Stimulated activated CD4-positive, alpha-beta T cell treated with anti-CD3 and anti-CD28 coated beads, Interleukin-12 subunit alpha, Interleukin-12 subunit beta, amount 100 ng/mL, for 24 hours (primary cell): Measurements from ENCODE around the gene ELOA.
"Not testable (repeated sequence)": the region's sequence is repeated elsewhere in the genome, so short reads cannot be mapped to it uniquely, and the experiment has no call there.

Experiments used
- DNase-seq, 2 experiments: peaks; one replicate each; pipeline ENCODE4 v3.0.0-alpha.2; 2020; ENCODE audit warnings: low read depth in 2 of 2

The ELOA gene

DNA sequence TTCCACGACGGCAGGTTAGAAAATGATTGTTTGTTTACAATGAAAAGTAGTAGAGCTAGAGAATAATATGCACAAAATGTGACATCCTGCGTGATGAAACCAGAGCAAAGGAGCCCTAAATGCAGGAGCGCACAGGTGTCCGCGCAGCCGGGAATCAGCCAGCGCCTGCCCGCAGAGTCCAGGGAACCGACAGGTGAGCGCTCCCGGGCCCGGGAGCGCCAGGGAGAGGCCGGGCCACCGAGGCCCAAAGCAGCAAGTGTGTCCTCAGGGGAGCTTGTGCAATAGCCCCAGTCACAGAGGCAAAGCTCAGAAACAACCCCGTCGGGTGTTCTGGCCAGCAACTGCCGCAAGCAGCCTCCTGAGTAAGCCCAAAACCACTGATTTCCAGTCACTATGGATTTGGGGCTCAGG, 58.1 kb downstream of the ELOA start:
- DNase-seq: no peak

DNA sequence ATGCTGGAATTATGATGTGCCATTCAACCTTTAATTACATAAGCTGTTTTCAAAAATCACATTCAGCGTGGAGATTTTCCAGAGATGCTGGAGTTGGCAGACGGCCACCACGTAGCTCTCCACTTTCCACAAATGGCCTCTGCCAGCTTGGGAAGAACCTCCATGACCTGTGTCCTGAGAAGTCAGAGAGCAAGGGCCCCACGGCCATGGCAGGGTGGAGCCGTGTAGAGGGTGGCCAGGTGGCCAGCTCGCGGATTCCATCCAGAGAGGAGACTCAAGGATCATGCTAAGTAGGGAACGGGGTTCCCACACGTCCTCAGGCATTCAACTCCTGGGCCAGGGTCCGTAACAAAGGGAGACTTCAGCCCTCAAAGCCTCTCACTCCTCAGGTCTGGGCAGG, 58.6 kb downstream of the ELOA start:
- DNase-seq: no peak

DNA sequence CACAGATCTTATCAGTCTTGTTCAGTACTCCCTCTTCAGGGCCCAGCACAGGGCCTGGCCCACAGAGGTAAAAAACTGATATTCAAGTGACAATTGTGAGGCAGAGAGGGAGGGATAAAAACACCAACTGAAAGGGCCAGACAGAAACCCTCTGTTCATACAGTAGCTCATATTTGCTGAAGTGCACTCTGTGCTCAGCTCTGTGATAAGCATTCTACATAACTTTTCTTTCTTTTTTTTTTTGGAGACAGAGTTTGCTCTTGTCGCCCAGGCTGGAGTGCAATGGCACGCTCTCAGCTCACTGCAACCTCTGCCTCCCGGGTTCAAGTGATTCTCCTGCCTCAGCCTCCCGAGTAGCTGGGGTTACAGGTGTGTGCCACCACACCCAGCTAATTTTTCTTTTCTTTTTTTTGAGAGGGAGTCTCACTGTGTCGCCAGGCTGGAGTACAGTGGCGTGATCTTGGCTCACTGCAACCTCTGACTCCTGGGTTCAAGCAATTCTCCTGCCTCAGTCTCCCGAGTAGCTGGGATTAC, 59.6 kb downstream of the ELOA start:
- DNase-seq: not testable (repeated sequence)

DNA sequence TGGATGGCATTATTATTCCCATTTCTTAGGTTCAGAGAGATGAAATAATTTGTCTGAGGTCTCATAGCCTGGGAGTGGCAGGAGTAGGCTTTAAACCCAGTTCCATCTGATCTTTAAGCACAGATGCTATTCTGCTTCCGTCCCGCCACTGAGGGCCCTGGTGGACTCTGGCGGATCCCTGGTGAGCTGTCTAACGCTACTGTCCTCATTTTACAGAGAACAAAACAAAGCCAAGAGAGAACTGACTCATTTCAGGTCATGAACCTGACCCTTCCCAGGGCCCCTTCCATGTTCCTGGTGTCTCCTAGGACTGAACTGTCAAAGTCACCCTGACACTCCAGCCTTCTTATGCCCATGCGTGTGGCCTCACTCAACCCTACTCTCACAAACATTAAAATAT, 60.4 kb downstream of the ELOA start:
- DNase-seq: no peak

DNA sequence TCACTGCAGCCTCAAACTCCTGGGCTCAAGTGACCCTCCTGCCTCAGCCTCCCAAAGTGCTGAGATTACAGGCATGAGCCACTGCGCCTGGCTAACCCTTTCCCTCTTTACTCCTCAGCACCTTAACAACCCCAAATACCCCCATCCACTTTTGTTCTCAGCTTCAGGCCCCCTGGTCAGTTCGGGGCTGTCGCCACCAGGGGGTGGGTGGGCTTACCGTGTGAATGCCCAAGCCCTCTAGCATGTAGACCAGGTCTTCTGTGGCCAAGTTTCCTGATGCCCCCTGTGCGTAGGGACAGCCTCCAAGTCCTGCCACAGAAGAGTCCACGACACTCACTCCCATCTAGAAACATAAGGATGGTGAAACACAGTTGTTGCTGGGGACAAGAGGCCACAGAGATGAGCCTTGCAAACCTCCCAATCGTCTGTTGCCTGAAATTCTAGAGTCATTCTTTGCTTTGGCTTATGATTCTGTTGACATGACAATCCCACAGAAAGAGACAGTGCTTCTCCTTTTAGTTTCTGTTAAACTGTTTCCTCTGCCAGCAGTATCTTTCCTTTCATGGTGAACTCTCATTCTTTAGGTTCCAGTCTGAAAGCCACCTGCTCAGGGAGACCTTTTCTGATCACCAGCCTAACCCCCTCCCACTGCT, 61.0 kb downstream of the ELOA start:
- no peak for DNase-seq

DNA sequence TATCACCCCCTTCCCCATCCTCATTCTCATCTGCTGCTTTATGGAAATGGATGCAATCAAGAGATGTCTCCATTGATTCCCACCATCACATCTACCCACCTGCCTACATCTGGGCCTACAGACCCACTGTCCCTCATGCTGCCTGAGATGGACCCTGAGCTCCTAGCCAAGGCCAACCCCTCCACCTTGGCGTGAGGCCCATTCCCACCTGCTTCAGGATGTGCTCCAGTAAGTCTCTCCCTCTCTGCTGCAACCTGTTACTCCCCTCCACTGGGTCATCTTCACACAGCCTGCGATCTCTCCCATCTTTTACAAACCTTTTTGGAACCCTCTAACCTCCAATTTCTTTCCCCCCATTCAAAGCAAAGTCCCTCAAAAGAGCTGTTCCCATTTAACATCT, 61.8 kb downstream of the ELOA start:
- no peak for DNase-seq

DNA sequence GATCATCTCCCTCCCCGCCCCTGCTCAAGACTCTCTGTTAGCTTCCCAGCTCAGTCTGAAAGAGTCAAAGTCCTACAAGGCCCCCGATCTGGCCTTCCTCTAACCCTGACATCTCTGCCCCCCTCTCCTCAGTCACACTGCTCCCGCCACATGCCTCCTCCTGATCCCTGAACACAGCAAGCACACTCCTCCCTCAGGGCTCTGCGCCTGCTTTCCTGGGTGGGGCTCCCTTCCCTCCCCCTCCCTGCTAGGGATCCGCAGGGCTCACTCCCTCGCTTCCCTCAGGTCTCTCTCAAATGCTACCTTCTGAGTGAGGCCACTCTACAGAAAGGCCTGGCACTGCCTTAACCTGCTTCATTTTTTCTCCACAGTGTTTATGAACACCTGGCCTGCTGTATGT, 63.0 kb downstream of the ELOA start:
- no peak for DNase-seq

DNA sequence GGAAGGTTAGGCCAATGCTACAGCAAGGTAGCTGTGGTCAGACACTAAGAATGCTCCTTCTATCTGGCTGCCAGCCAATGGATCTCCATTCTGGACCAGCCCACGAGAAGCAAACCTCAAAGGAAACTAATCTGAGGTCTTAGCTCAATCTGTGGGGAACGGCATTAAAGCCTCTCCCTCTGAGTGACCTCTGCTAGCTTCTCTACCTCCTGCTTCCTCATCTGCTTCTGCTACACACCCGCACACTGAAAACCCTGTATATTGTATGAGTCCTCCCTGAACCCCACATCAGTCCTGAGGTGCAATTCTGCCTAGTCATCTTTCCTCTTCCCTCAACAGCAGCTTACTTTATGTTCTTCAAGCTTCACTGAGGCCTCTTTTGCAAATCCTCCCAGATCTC, 64.2 kb downstream of the ELOA start:
- no peak for DNase-seq

DNA sequence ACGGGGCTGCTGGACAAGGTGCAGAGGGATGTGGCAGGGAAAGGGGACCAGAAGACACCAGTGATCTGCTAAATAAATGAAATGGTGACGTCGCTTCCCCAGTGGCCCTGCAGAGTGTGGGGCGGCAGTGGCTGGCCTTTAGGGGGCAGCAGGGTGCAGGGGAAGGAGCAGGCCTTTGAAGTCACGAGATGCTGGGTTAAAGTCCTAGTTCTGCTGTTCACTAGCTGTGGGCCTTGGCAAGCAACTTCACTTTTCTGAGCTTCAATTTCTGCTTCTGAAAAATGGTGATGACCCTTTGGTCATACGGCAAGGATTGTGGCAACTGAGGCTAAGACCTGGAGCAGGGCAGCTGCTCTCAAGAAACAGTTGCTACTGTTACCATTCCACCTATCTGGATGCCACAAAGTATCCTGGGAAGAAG, 66.5 kb downstream of the ELOA start:
- DNase-seq: peak; percentile 60 to 75

DNA sequence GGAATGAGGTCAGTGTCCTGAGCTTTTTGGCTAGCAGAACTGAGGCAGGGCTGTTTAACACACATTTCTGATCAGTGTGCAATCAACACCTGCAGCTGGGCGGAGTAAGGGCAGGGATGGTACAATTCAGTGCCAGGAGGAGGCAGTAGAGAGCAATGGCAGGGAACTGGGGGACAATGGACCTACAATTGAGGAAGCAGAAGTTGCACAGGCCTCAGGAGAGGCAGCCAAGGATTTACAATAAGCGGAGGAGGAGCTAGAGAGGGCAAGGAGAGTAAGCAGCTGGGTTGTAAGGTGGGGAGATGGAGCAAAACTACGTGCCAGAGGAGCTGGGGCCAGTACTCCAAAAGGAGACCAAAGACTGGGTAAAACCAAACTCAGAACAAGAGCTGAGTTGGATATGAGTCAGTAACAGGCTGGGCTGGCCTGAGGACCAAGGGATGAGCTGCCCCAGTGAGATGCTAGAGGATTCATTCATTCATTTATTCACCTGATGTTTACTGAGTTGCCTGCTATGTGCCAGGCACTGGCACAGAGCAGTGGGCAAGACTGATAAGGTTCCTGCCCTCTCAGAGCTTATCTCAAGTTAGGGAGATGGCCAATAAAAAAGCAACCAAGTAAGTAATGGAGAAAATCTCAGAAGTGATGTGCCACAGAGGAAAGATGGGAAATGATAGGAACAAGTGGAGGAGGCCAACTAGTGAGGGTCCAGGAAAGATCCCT, 67.7 kb downstream of the ELOA start:
- DNase-seq: peak in 1 of 2 experiments; percentile 45
